ENCODE data around the gene USP17L29. TPM values are rescaled to one million over a fixed set of nuclear protein-coding genes. Genes with fewer than 3 reads are reported as not detected.
"Not testable (repeated sequence)": the region's sequence is repeated elsewhere in the genome, so short reads cannot be mapped to it uniquely, and the experiment has no call there.

USP17L29 gene
- total and polyA plus RNA-seq, 5 donors from 2014 or later, result not detected

GRCh38 chr4:9350866-9351265 is 2.6 kb upstream of the USP17L29 start:
- not testable (repeated sequence) for H3K27ac ChIP-seq (ENCODE audit: insufficient read depth, low read length, poor library complexity, severe bottlenecking); H3K27ac Mint-ChIP-seq; H3K4me1 ChIP-seq (ENCODE audit: control insufficient read depth, insufficient read depth, low read length, poor library complexity, severe bottlenecking); H3K27me3 Mint-ChIP-seq; ATAC-seq (ENCODE audit: low read depth in 2 of 2); H3K4me3 Mint-ChIP-seq; H3K4me1 Mint-ChIP-seq; H3K9me3 Mint-ChIP-seq; H3K27me3 ChIP-seq (ENCODE audit: control insufficient read depth, insufficient read depth, low read length); H3K4me3 ChIP-seq (ENCODE audit: low read depth, low read length); H3K9me3 ChIP-seq (ENCODE audit: control insufficient read depth in 2 of 2, low read length in 2 of 2); DNase-seq; H3K36me3 Mint-ChIP-seq; H3K36me3 ChIP-seq (ENCODE audit: control insufficient read depth, insufficient read depth, low read length)

- ATAC-seq (ENCODE audit: low read depth in 2 of 2); H3K27ac Mint-ChIP-seq; DNase-seq; H3K36me3 Mint-ChIP-seq; H3K4me3 Mint-ChIP-seq; H3K4me3 ChIP-seq (ENCODE audit: low read depth, low read length); H3K27me3 Mint-ChIP-seq; H3K4me1 Mint-ChIP-seq; H3K9me3 ChIP-seq (ENCODE audit: control insufficient read depth in 2 of 2, low read length in 2 of 2); H3K27ac ChIP-seq (ENCODE audit: insufficient read depth, low read length, poor library complexity, severe bottlenecking); H3K27me3 ChIP-seq (ENCODE audit: control insufficient read depth, insufficient read depth, low read length); H3K4me1 ChIP-seq (ENCODE audit: control insufficient read depth, insufficient read depth, low read length, poor library complexity, severe bottlenecking); H3K9me3 Mint-ChIP-seq; H3K36me3 ChIP-seq (ENCODE audit: control insufficient read depth, insufficient read depth, low read length): not testable (repeated sequence)
Measured at GRCh38 chr4:9362829-9363228, 9.4 kb downstream of the USP17L29 start, which contains the start of gene USP17L30. TSS of gene USP17L30 (plus strand) at chr4:9363129. CDS start at chr4:9363129, 0 bp downstream.

GRCh38 chr4:9379881-9380280 is 26.4 kb downstream of the USP17L29 start:
- not testable (repeated sequence) for H3K27ac Mint-ChIP-seq; H3K36me3 Mint-ChIP-seq; DNase-seq; H3K27me3 Mint-ChIP-seq; H3K9me3 ChIP-seq (ENCODE audit: control insufficient read depth in 2 of 2, low read length in 2 of 2); H3K4me3 Mint-ChIP-seq; H3K9me3 Mint-ChIP-seq; H3K4me1 Mint-ChIP-seq; H3K4me1 ChIP-seq (ENCODE audit: control insufficient read depth, insufficient read depth, low read length, poor library complexity, severe bottlenecking); ATAC-seq (ENCODE audit: low read depth in 2 of 2); H3K4me3 ChIP-seq (ENCODE audit: low read depth, low read length); H3K36me3 ChIP-seq (ENCODE audit: control insufficient read depth, insufficient read depth, low read length); H3K27ac ChIP-seq (ENCODE audit: insufficient read depth, low read length, poor library complexity, severe bottlenecking); H3K27me3 ChIP-seq (ENCODE audit: control insufficient read depth, insufficient read depth, low read length)

- H3K4me3 ChIP-seq (ENCODE audit: low read depth, low read length); H3K27ac Mint-ChIP-seq; H3K9me3 ChIP-seq (ENCODE audit: control insufficient read depth in 2 of 2, low read length in 2 of 2); ATAC-seq (ENCODE audit: low read depth in 2 of 2); H3K9me3 Mint-ChIP-seq; H3K4me1 ChIP-seq (ENCODE audit: control insufficient read depth, insufficient read depth, low read length, poor library complexity, severe bottlenecking); H3K36me3 Mint-ChIP-seq; H3K27me3 ChIP-seq (ENCODE audit: control insufficient read depth, insufficient read depth, low read length); H3K36me3 ChIP-seq (ENCODE audit: control insufficient read depth, insufficient read depth, low read length); H3K4me1 Mint-ChIP-seq; H3K27me3 Mint-ChIP-seq; H3K27ac ChIP-seq (ENCODE audit: insufficient read depth, low read length, poor library complexity, severe bottlenecking): not testable (repeated sequence)
- peak; percentile 7 to 50 (median 41) for DNase-seq
- H3K4me3 Mint-ChIP-seq, result peak overlapping the region in 3 of 4 donors; percentile 15 to 54 (median 22)
Measured at GRCh38 chr4:9381012-9381534, 27.6 kb downstream of the USP17L29 start.

- Mint-ChIP-seq H3K9me3 (no peaks in the 10 kb centered on the region), H3K4me3 (no peak overlapping the region), H3K36me3 (no peaks in the 10 kb centered on the region), H3K27me3 (no peaks in the 10 kb centered on the region), H3K27ac (no peak overlapping the region), H3K4me1 (no peaks in the 10 kb centered on the region)
- no peaks in the 10 kb centered on the region for H3K36me3 ChIP-seq (ENCODE audit: control insufficient read depth, insufficient read depth, low read length)
- H3K4me1 ChIP-seq (ENCODE audit: control insufficient read depth, insufficient read depth, low read length, poor library complexity, severe bottlenecking), result no peaks in the 10 kb centered on the region
- ATAC-seq (ENCODE audit: low read depth in 2 of 2), result no peak
- no peak for DNase-seq
- no peak overlapping the region for H3K27ac ChIP-seq (ENCODE audit: insufficient read depth, low read length, poor library complexity, severe bottlenecking)
- no peaks in the 10 kb centered on the region for H3K27me3 ChIP-seq (ENCODE audit: control insufficient read depth, insufficient read depth, low read length)
- H3K9me3 ChIP-seq (ENCODE audit: control insufficient read depth in 2 of 2, low read length in 2 of 2), result no peaks in the 10 kb centered on the region
- no peak overlapping the region for H3K4me3 ChIP-seq (ENCODE audit: low read depth, low read length)
Measured at GRCh38 chr4:9384126-9384525, 30.7 kb downstream of the USP17L29 start.

- H3K27ac Mint-ChIP-seq; H3K4me1 Mint-ChIP-seq; H3K9me3 ChIP-seq (ENCODE audit: control insufficient read depth in 2 of 2, low read length in 2 of 2); H3K4me3 Mint-ChIP-seq; H3K27me3 Mint-ChIP-seq; H3K36me3 ChIP-seq (ENCODE audit: control insufficient read depth, insufficient read depth, low read length); DNase-seq; ATAC-seq (ENCODE audit: low read depth in 2 of 2); H3K4me1 ChIP-seq (ENCODE audit: control insufficient read depth, insufficient read depth, low read length, poor library complexity, severe bottlenecking); H3K9me3 Mint-ChIP-seq; H3K27me3 ChIP-seq (ENCODE audit: control insufficient read depth, insufficient read depth, low read length); H3K4me3 ChIP-seq (ENCODE audit: low read depth, low read length); H3K27ac ChIP-seq (ENCODE audit: insufficient read depth, low read length, poor library complexity, severe bottlenecking); H3K36me3 Mint-ChIP-seq: not testable (repeated sequence)
Measured at GRCh38 chr4:9389001-9389400, 35.6 kb downstream of the USP17L29 start.

Other genes starting within 250 kb of the USP17L29 start
- gene FAM90A26, start 183.2 kb upstream of the USP17L29 start, total RNA-seq, result not detected
- not detected for gene FAM90A26, start 183.2 kb upstream of the USP17L29 start, polyA plus RNA-seq
- gene USP17L10, start 143.0 kb upstream of the USP17L29 start, total RNA-seq, result not detected
- gene USP17L10, start 143.0 kb upstream of the USP17L29 start, polyA plus RNA-seq, result not detected
- gene USP17L11, start 138.2 kb upstream of the USP17L29 start, total RNA-seq, result not detected
- not detected for gene USP17L11, start 138.2 kb upstream of the USP17L29 start, polyA plus RNA-seq
- not detected for gene USP17L12, start 133.5 kb upstream of the USP17L29 start, total RNA-seq
- not detected for gene USP17L12, start 133.5 kb upstream of the USP17L29 start, polyA plus RNA-seq
- gene USP17L13, start 128.7 kb upstream of the USP17L29 start, total RNA-seq, result not detected
- not detected for gene USP17L13, start 128.7 kb upstream of the USP17L29 start, polyA plus RNA-seq
- not detected for gene USP17L15, start 119.3 kb upstream of the USP17L29 start, total RNA-seq
- not detected for gene USP17L15, start 119.3 kb upstream of the USP17L29 start, polyA plus RNA-seq
- not detected for gene USP17L17, start 109.8 kb upstream of the USP17L29 start, total RNA-seq
- not detected for gene USP17L17, start 109.8 kb upstream of the USP17L29 start, polyA plus RNA-seq
- gene USP17L18, start 105.0 kb upstream of the USP17L29 start, total RNA-seq, result not detected
- gene USP17L18, start 105.0 kb upstream of the USP17L29 start, polyA plus RNA-seq, result not detected
- not detected for gene USP17L19, start 100.3 kb upstream of the USP17L29 start, total RNA-seq
- not detected for gene USP17L19, start 100.3 kb upstream of the USP17L29 start, polyA plus RNA-seq
- gene USP17L20, start 95.5 kb upstream of the USP17L29 start, total RNA-seq, result not detected
- not detected for gene USP17L20, start 95.5 kb upstream of the USP17L29 start, polyA plus RNA-seq
- not detected for gene USP17L21, start 90.8 kb upstream of the USP17L29 start, total RNA-seq
- not detected for gene USP17L21, start 90.8 kb upstream of the USP17L29 start, polyA plus RNA-seq
- gene USP17L22, start 86.0 kb upstream of the USP17L29 start, total RNA-seq, result not detected
- gene USP17L22, start 86.0 kb upstream of the USP17L29 start, polyA plus RNA-seq, result not detected
- not detected for gene USP17L24, start 28.5 kb upstream of the USP17L29 start, total RNA-seq
- gene USP17L24, start 28.5 kb upstream of the USP17L29 start, polyA plus RNA-seq, result not detected
- gene USP17L25, start 23.7 kb upstream of the USP17L29 start, total RNA-seq, result not detected
- not detected for gene USP17L25, start 23.7 kb upstream of the USP17L29 start, polyA plus RNA-seq
- gene USP17L26, start 19.0 kb upstream of the USP17L29 start, total RNA-seq, result not detected
- gene USP17L26, start 19.0 kb upstream of the USP17L29 start, polyA plus RNA-seq, result not detected
- not detected for gene USP17L5, start 14.2 kb upstream of the USP17L29 start, total RNA-seq
- not detected for gene USP17L5, start 14.2 kb upstream of the USP17L29 start, polyA plus RNA-seq
- not detected for gene USP17L27, start 9.5 kb upstream of the USP17L29 start, total RNA-seq
- not detected for gene USP17L27, start 9.5 kb upstream of the USP17L29 start, polyA plus RNA-seq
- gene USP17L28, start 4.7 kb upstream of the USP17L29 start, total RNA-seq, result not detected
- gene USP17L28, start 4.7 kb upstream of the USP17L29 start, polyA plus RNA-seq, result not detected
- not detected for gene USP17L30, start 9.5 kb downstream of the USP17L29 start, total RNA-seq
- not detected for gene USP17L30, start 9.5 kb downstream of the USP17L29 start, polyA plus RNA-seq
- gene DEFB131A, start 90.8 kb downstream of the USP17L29 start, total RNA-seq, result not detected
- gene DEFB131A, start 90.8 kb downstream of the USP17L29 start, polyA plus RNA-seq, result not detected